HEK293 (cell line): ENCODE results near the gene GLRX.

Experiments
- CTCF ChIA-PET: fragments of 350-600 bp; formaldehyde crosslinking; extraction: SDS; loops from one replicate; lab custom pipeline; 2021; ENCODE audit warnings: antibody characterized with exemption; lab: Yijun Ruan, JAX
- POLR2A ChIA-PET: fragments of 300-600 bp; formaldehyde crosslinking; extraction: SDS; loops from one replicate; lab custom pipeline; 2020; ENCODE audit warnings: antibody characterized with exemption, inconsistent platforms; lab: Yijun Ruan, JAX
- H3K27ac ChIP-seq: fragments of 200-500 bp; sonication (Bioruptor generic); 2 replicates; pipeline ENCODE4 v1.5.1; 2014; ENCODE audit warnings: low read depth, low read length, control low read depth, inconsistent platforms; ENCODE audit errors: extremely low read depth
- H3K36me3 ChIP-seq, 2 experiments: fragments of 200-500 bp in 1 of 2; sonication (Bioruptor generic) in 1 of 2; 1 replicate in 1 of 2; 2 replicates in 1 of 2; pipeline ENCODE4 v1.5.1; 2014 to 2017; ENCODE audit warnings: inconsistent platforms in 2 of 2, low read length in 2 of 2; ENCODE audit not compliant: control insufficient read depth in 2 of 2, insufficient read depth in 1 of 2
- H3K4me1 ChIP-seq: fragments of 200-500 bp; sonication (Bioruptor generic); 2 replicates; pipeline ENCODE4 v1.5.1; 2014; ENCODE audit warnings: mild to moderate bottlenecking, low read length, inconsistent platforms; ENCODE audit not compliant: control insufficient read depth, insufficient read depth
- H3K4me3 ChIP-seq: 2 replicates; pipeline ENCODE4 v1.5.1; 2011; ENCODE audit warnings: low read depth, mild to moderate bottlenecking, control low read depth, low read length, moderate library complexity
- H3K9me3 ChIP-seq: fragments of 200-500 bp; sonication (Bioruptor generic); 2 replicates; pipeline ENCODE4 v1.5.1; 2014; ENCODE audit warnings: low read depth, low read length, inconsistent platforms; ENCODE audit not compliant: control insufficient read depth, insufficient read depth
- BCL11A ChIP-seq: fragments of 450-650 bp; formaldehyde crosslinking; IDR thresholded peaks from 2 replicates; pipeline ENCODE4 v1.5.1; 2016; ENCODE audit warnings: low read depth, missing biosample characterization, missing genetic modification characterization
- BCL6B ChIP-seq: fragments of 450-650 bp; formaldehyde crosslinking; IDR thresholded peaks from 2 replicates; pipeline ENCODE4 v1.5.1; 2017; ENCODE audit warnings: missing biosample characterization, missing genetic modification characterization
- HOXC10 ChIP-seq: sonication (generic); formaldehyde crosslinking; IDR thresholded peaks from 2 replicates; pipeline ENCODE4 v1.8.1; 2023; ENCODE audit warnings: mild to moderate bottlenecking, missing genetic modification reagents
- KLF9 ChIP-seq: fragments of 450-650 bp; formaldehyde crosslinking; IDR thresholded peaks from 2 replicates; pipeline ENCODE4 v1.5.1; 2016; ENCODE audit warnings: missing biosample characterization, missing genetic modification characterization, low read depth
- SP7 ChIP-seq: fragments of 450-650 bp; formaldehyde crosslinking; IDR thresholded peaks from 2 replicates; pipeline ENCODE4 v1.5.1; 2016; ENCODE audit warnings: missing biosample characterization, missing genetic modification characterization
- ZFP37 ChIP-seq: fragments of 450-650 bp; formaldehyde crosslinking; IDR thresholded peaks from 2 replicates; pipeline ENCODE4 v1.5.1; 2016; ENCODE audit warnings: missing biosample characterization, missing genetic modification characterization
- ZNF114 ChIP-seq: fragments of 450-650 bp; formaldehyde crosslinking; IDR thresholded peaks from 2 replicates; pipeline ENCODE4 v1.5.0; 2017; ENCODE audit warnings: missing biosample characterization, missing genetic modification characterization
- ZNF132 ChIP-seq: fragments of 450-650 bp; formaldehyde crosslinking; IDR thresholded peaks from 2 replicates; pipeline ENCODE4 v1.5.1; 2017; ENCODE audit warnings: missing biosample characterization, missing genetic modification characterization, borderline replicate concordance
- ZNF138 ChIP-seq: fragments of 450-650 bp; formaldehyde crosslinking; IDR thresholded peaks from 2 replicates; pipeline ENCODE4 v1.5.1; 2016; ENCODE audit warnings: missing biosample characterization, missing genetic modification characterization, borderline replicate concordance
- ZNF214 ChIP-seq: fragments of 450-650 bp; formaldehyde crosslinking; IDR thresholded peaks from 2 replicates; pipeline ENCODE4 v1.5.1; 2017; ENCODE audit warnings: missing biosample characterization, mild to moderate bottlenecking, missing genetic modification characterization, borderline replicate concordance
- ZNF223 ChIP-seq: fragments of 450-650 bp; formaldehyde crosslinking; IDR thresholded peaks from 2 replicates; pipeline ENCODE4 v1.5.1; 2016; ENCODE audit warnings: missing biosample characterization, missing genetic modification characterization
- ZNF24 ChIP-seq: fragments of 450-650 bp; formaldehyde crosslinking; IDR thresholded peaks from 2 replicates; pipeline ENCODE4 v1.5.1; 2016; ENCODE audit warnings: missing biosample characterization, missing genetic modification characterization
- ZNF248 ChIP-seq: fragments of 450-650 bp; formaldehyde crosslinking; IDR thresholded peaks from 2 replicates; pipeline ENCODE4 v1.5.1; 2017; ENCODE audit warnings: missing biosample characterization, missing genetic modification characterization
- ZNF302 ChIP-seq: fragments of 450-650 bp; formaldehyde crosslinking; IDR thresholded peaks from 2 replicates; pipeline ENCODE4 v1.5.1; 2016; ENCODE audit warnings: missing biosample characterization, missing genetic modification characterization, low read depth
- ZNF394 ChIP-seq: fragments of 450-650 bp; formaldehyde crosslinking; IDR thresholded peaks from 2 replicates; pipeline ENCODE4 v1.5.1; 2016; ENCODE audit warnings: missing biosample characterization, missing genetic modification characterization, mild to moderate bottlenecking, moderate library complexity, borderline replicate concordance
- ZNF510 ChIP-seq: fragments of 450-650 bp; formaldehyde crosslinking; IDR thresholded peaks from 2 replicates; pipeline ENCODE4 v1.5.1; 2018; ENCODE audit warnings: mild to moderate bottlenecking, missing genetic modification characterization, missing biosample characterization; ENCODE audit not compliant: insufficient replicate concordance
- ZNF521 ChIP-seq: fragments of 450-650 bp; formaldehyde crosslinking; IDR thresholded peaks from 2 replicates; pipeline ENCODE4 v1.5.1; 2017; ENCODE audit warnings: missing biosample characterization, mild to moderate bottlenecking, missing genetic modification characterization
- ZNF629 ChIP-seq: fragments of 450-650 bp; formaldehyde crosslinking; IDR thresholded peaks from 2 replicates; pipeline ENCODE4 v1.5.1; 2017; ENCODE audit warnings: missing biosample characterization, missing genetic modification characterization
- ZNF785 ChIP-seq: fragments of 450-650 bp; formaldehyde crosslinking; IDR thresholded peaks from 2 replicates; pipeline ENCODE4 v1.5.1; 2016; ENCODE audit warnings: missing biosample characterization, missing genetic modification characterization
- TF ChIP-seq, protein P1 (sequence below): fragments of 450-650 bp; formaldehyde crosslinking; IDR thresholded peaks from 2 replicates; pipeline ENCODE4 v1.5.1; 2016; ENCODE audit warnings: missing biosample characterization, missing genetic modification characterization, borderline replicate concordance

GLRX gene

GRCh38 chr5:95803271-95804148 is 19.0 kb downstream of the GLRX start:
- ChIA-PET POLR2A (no interaction called here), CTCF (interaction anchor here (0.7 kb wide), 1 partner anchor 15 kb away, joined by 3 read pairs; no protein-coding TSS in a partner anchor)
- TF ChIP-seq, protein P1, sequence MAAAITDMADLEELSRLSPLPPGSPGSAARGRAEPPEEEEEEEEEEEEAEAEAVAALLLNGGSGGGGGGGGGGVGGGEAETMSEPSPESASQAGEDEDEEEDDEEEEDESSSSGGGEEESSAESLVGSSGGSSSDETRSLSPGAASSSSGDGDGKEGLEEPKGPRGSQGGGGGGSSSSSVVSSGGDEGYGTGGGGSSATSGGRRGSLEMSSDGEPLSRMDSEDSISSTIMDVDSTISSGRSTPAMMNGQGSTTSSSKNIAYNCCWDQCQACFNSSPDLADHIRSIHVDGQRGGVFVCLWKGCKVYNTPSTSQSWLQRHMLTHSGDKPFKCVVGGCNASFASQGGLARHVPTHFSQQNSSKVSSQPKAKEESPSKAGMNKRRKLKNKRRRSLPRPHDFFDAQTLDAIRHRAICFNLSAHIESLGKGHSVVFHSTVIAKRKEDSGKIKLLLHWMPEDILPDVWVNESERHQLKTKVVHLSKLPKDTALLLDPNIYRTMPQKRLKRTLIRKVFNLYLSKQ (tag by site-specific recombination): no peak
- TF ChIP-seq ZNF223 (tag by site-specific recombination) (no peak), ZNF138 (tag by site-specific recombination) (no peak), BCL11A (tag by site-specific recombination) (no peak), ZNF629 (tag by site-specific recombination) (no peak), ZFP37 (tag by site-specific recombination) (no peak), KLF9 (no peak), ZNF132 (tag by site-specific recombination) (no peak), ZNF785 (no peak), ZNF24 (no peak), ZNF114 (tag by site-specific recombination) (no peak), ZNF510 (tag by site-specific recombination) (no peak), HOXC10 (CRISPR knock-in tag) (no peak), ZNF521 (tag by site-specific recombination) (no peak), ZNF214 (tag by site-specific recombination) (no peak), ZNF248 (no peak), BCL6B (tag by site-specific recombination) (no peak)
- Histone ChIP-seq H3K9me3 (no peaks in the 10 kb centered on the region), H3K4me3 (no peak overlapping the region), H3K4me1 (peaks cover 4% of the 10 kb centered on the region; the same call in 1 of the 2 replicates), H3K27ac (no peak overlapping the region), H3K36me3 (no peaks in the 10 kb centered on the region)

- Histone ChIP-seq H3K36me3 (no peaks in the 10 kb centered on the region), H3K4me3 (no peak overlapping the region), H3K27ac (no peak overlapping the region), H3K9me3 (no peaks in the 10 kb centered on the region), H3K4me1 (no peaks in the 10 kb centered on the region)
- no peak for TF ChIP-seq ZNF24
- TF ChIP-seq SP7 (tag by site-specific recombination): no peak
- ChIA-PET CTCF (interaction anchor here (0.6 kb wide), 1 partner anchor 317 kb away, joined by 3 read pairs; no protein-coding TSS in a partner anchor), POLR2A (no interaction called here)
Observed at GRCh38 chr5:95801961-95802360, 20.6 kb downstream of the GLRX start.

DNA sequence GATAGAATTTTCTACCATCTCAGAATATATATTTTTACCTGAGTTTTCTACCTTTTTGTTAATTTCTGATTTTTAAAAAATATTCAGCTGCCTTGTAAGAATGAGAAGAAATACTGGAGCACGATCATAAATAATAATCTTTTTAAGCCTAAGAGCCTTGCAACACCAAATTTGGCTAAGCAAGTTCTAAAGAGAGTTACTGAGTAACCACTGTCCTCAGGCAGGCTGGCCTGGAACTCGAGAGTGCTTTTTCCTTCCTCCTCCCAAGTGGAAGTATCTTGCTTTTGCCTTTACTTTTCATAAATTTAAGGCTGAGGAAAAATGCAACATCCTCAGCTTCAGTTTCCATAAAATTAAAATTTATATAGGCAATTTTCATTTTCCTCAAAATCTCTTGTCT is 21.0 kb downstream of the GLRX start:
- POLR2A ChIA-PET: no interaction called here
- H3K27ac ChIP-seq: no peak overlapping the region
- no peaks in the 10 kb centered on the region for H3K9me3 ChIP-seq
- CTCF ChIA-PET: no interaction called here
- no peak overlapping the region for H3K4me3 ChIP-seq
- TF ChIP-seq ZNF302 (tag by site-specific recombination) (no peak), ZNF394 (tag by site-specific recombination) (no peak)
- TF ChIP-seq, all 188 proteins: peak for 0
- Histone ChIP-seq H3K36me3 (no peaks in the 10 kb centered on the region), H3K4me1 (no peaks in the 10 kb centered on the region)
